ENCODE data around the gene FAM120B.

DNA sequence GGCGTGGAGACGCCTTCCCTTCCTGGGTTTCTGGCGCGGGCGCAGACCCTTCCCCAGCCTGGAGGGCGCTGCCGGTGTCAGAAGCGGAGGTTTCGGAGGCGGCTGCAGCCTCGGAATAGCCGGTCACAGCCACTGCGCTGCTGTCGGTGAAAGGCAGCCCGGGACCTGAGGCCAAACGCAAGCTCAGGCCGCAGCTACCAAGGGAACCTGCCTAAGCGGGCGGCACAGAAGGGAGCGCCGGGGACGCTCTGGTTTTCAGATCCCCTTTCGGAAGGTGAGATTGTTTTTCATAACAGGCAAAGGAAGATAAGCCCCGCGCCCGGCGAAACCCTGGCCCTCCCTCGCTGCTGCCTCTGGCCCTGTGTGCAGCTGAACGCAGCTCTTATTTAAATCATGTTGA is 116.5 kb downstream of the FAM120B start:
- no peak for TF ChIP-seq EZH2 (IDR thresholded peaks at IDR 0.05; ENCODE audit: low read length, missing control alignments)
- TF ChIP-seq, protein P1, sequence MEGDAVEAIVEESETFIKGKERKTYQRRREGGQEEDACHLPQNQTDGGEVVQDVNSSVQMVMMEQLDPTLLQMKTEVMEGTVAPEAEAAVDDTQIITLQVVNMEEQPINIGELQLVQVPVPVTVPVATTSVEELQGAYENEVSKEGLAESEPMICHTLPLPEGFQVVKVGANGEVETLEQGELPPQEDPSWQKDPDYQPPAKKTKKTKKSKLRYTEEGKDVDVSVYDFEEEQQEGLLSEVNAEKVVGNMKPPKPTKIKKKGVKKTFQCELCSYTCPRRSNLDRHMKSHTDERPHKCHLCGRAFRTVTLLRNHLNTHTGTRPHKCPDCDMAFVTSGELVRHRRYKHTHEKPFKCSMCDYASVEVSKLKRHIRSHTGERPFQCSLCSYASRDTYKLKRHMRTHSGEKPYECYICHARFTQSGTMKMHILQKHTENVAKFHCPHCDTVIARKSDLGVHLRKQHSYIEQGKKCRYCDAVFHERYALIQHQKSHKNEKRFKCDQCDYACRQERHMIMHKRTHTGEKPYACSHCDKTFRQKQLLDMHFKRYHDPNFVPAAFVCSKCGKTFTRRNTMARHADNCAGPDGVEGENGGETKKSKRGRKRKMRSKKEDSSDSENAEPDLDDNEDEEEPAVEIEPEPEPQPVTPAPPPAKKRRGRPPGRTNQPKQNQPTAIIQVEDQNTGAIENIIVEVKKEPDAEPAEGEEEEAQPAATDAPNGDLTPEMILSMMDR (conservative IDR thresholded peaks at IDR 0.05 in 1 of 2, IDR thresholded peaks at IDR 0.05 in 1 of 2; ENCODE audit: low read depth in 1 of 2, low read length in 2 of 2), result no peak
